Measurements from ENCODE around the gene CSNK1A1. TPM values are rescaled to one million over a fixed set of nuclear protein-coding genes. Genes with fewer than 3 reads are reported as not detected.

Gene CSNK1A1
- total and polyA plus RNA-seq, 8 donors = 60.5 to 408 (median 178) TPM

GRCh38 chr5:149528281-149529060 is 22.8 kb downstream of the CSNK1A1 start:
- Histone ChIP-seq H3K4me3 (no peak overlapping the region), H3K27me3 (no peaks in the 10 kb centered on the region), H3K36me3 (peaks cover under 1 to 20% (median 11%) of the 10 kb centered on the region in 4 donors), H3K9me3 (no peaks in the 10 kb centered on the region), H3K27ac (peak overlapping the region in 1 of 5 donors; percentile 3), H3K4me1 (peaks cover 59 to 100% (median 81%) of the 10 kb centered on the region in 4 donors)
- 35 to 54% (median 43%) methylated on average over 4 of the region's 4 CpGs for WGBS, 5 donors
- no peak for DNase-seq
- intact Hi-C loops (cut with DNase I; ENCODE audit: low total_unique reads) = no loop called here
- TF ChIP-seq POLR2A (IDR thresholded peaks at IDR 0.05) (no peak), CTCF (IDR thresholded peaks at IDR 0.05) (no peak), EP300 (IDR thresholded peaks at IDR 0.05) (no peak), POLR2AphosphoS5 (IDR thresholded peaks at IDR 0.05) (no peak)

- 28 to 41% (median 37%) methylated on average over 12 of the region's 12 CpGs for WGBS, 5 donors
Measured at GRCh38 chr5:149526845-149527590, 24.2 kb downstream of the CSNK1A1 start.

GRCh38 chr5:149521739-149522685 is 29.2 kb downstream of the CSNK1A1 start:
- Histone ChIP-seq H3K9me3 (no peaks in the 10 kb centered on the region), H3K4me3 (no peak overlapping the region), H3K27me3 (no peaks in the 10 kb centered on the region), H3K27ac (peak overlapping the region in 3 of 5 donors; percentile 28 to 45 (median 34)), H3K4me1 (peaks cover 52 to 100% (median 78%) of the 10 kb centered on the region in 4 donors), H3K36me3 (peaks cover 5 to 48% (median 30%) of the 10 kb centered on the region in 4 donors)
- 75 to 83% (median 80%) methylated on average over 15 of the region's 15 CpGs for WGBS, 5 donors
- no peak for DNase-seq
- intact Hi-C loops (cut with DNase I; ENCODE audit: low total_unique reads) = no loop called here
- TF ChIP-seq CTCF (IDR thresholded peaks at IDR 0.05) = no peak
- no peak for TF ChIP-seq POLR2AphosphoS5 (IDR thresholded peaks at IDR 0.05)
- no peak for TF ChIP-seq POLR2A (IDR thresholded peaks at IDR 0.05)

More at GRCh38 chr5:149526845-149527590, 24.2 kb downstream of the CSNK1A1 start:
- peak overlapping the region; percentile 17 to 65 (median 41) for H3K27ac ChIP-seq
- intact Hi-C loops (cut with DNase I; ENCODE audit: low total_unique reads) = no loop called here
- peak in 1 of 2 donors; percentile 36 for DNase-seq
- peaks cover 49 to 99% (median 75%) of the 10 kb centered on the region in 4 donors for H3K4me1 ChIP-seq
- H3K36me3 ChIP-seq = peaks cover 5 to 29% (median 24%) of the 10 kb centered on the region in 4 donors
- H3K27me3 ChIP-seq = no peaks in the 10 kb centered on the region
- TF ChIP-seq EP300 (IDR thresholded peaks at IDR 0.05) (no peak), POLR2A (IDR thresholded peaks at IDR 0.05) (no peak), POLR2AphosphoS5 (IDR thresholded peaks at IDR 0.05) (no peak), CTCF (IDR thresholded peaks at IDR 0.05) (no peak)
- H3K9me3 ChIP-seq = no peaks in the 10 kb centered on the region
- peak overlapping the region in 1 of 4 donors; percentile 10 for H3K4me3 ChIP-seq
